GM12878 (cell line): ENCODE data around the gene PTPN5. TPM values are rescaled to one million over a fixed set of nuclear protein-coding genes. Genes with fewer than 3 reads are reported as not detected.

Experiments
- ATAC-seq: fragments of 200-7000 bp; cut with Tn5 transposase; 3 replicates; pipeline ENCODE4 v1.9.1; 2020; ENCODE audit warnings: mild to moderate bottlenecking, moderate library complexity
- BruUV-seq: library from RNA; stranded (reverse); fragments of 400-500 nt; replicated peaks from 2 replicates; lab custom pipeline; 2021; lab: Mats Ljungman, UMichigan
- CTCF ChIA-PET: fragments of 300-600 bp; sonication (Branson Sonifier 250); formaldehyde crosslinking; extraction: SDS; loops from one replicate; lab custom pipeline; 2021; ENCODE audit warnings: inconsistent platforms; lab: Yijun Ruan, JAX
- POLR2A ChIA-PET: fragments of 350-600 bp; formaldehyde crosslinking; extraction: SDS; loops from one replicate; lab custom pipeline; 2021; ENCODE audit warnings: inconsistent platforms; lab: Charles Lee
- RAD21 ChIA-PET: fragments of 300-600 bp; sonication (Branson Sonifier 250); formaldehyde crosslinking; loops from one replicate; lab custom pipeline; 2023; ENCODE audit warnings: antibody characterized with exemption; ENCODE audit not compliant: unreplicated experiment; lab: Charles Lee
- SMC1A ChIA-PET: fragments of 300-600 bp; sonication (Branson Sonifier 250); formaldehyde crosslinking; loops from one replicate; lab custom pipeline; 2023; ENCODE audit not compliant: unreplicated experiment, uncharacterized antibody; lab: Charles Lee
- DNase-seq: peaks from one replicate; pipeline ENCODE4 v3.0.0-alpha.2; 2011; ENCODE audit warnings: low read depth, low spot score
- FAIRE-seq: peaks from 3 replicates; lab custom pipeline; 2011; peaks lifted over from hg19 to GRCh38; lab: Jason Lieb, UNC
- H2AFZ ChIP-seq: 2 replicates; pipeline ENCODE4 v1.6.0; 2011; ENCODE audit warnings: low read depth, low read length, control low read depth; ENCODE audit not compliant: control insufficient read depth
- H3K27ac ChIP-seq: 2 replicates; pipeline ENCODE4 v1.5.1; 2011; ENCODE audit warnings: control low read depth; ENCODE audit not compliant: control insufficient read depth, insufficient read depth
- H3K27me3 ChIP-seq, 2 experiments: replicated peaks in 1 of 2; 2 replicates each; pipeline versions ENCODE4 v1.6.0 to v1.6.1; 2011; ENCODE audit warnings: low read length in 1 of 2; ENCODE audit not compliant: control insufficient read depth in 2 of 2, insufficient read depth in 2 of 2
- H3K36me3 ChIP-seq, 2 experiments: 2 replicates each; pipeline ENCODE4 v1.5.1; 2011; ENCODE audit warnings: low read length in 1 of 2; ENCODE audit not compliant: control insufficient read depth in 2 of 2, insufficient read depth in 2 of 2
- H3K4me1 ChIP-seq: 2 replicates; pipeline ENCODE4 v1.6.1; 2011; ENCODE audit warnings: mild to moderate bottlenecking, low read length, moderate library complexity, mixed read lengths; ENCODE audit not compliant: control insufficient read depth, insufficient read depth
- H3K4me2 ChIP-seq: 2 replicates; pipeline ENCODE4 v1.6.0; 2011; ENCODE audit warnings: control low read depth; ENCODE audit not compliant: control insufficient read depth, insufficient read depth
- H3K4me3 ChIP-seq: fragments of 200-600 bp; sonication (generic); 2 replicates; pipeline ENCODE4 v1.5.1; 2016
- H3K79me2 ChIP-seq: 2 replicates; pipeline ENCODE4 v1.6.0; 2011; ENCODE audit warnings: low read length; ENCODE audit not compliant: control insufficient read depth, insufficient read depth
- H3K9ac ChIP-seq: 2 replicates; pipeline ENCODE4 v1.8.0; 2011; ENCODE audit warnings: low read length, control low read depth, mixed read lengths; ENCODE audit not compliant: control insufficient read depth, insufficient read depth
- H3K9me3 ChIP-seq: replicated peaks from 3 replicates; pipeline ENCODE4 v1.5.1; 2011; ENCODE audit warnings: mild to moderate bottlenecking, low read length; ENCODE audit not compliant: control insufficient read depth, insufficient read depth
- H4K20me1 ChIP-seq: 2 replicates; pipeline ENCODE4 v1.6.0; 2011; ENCODE audit not compliant: control insufficient read depth, insufficient read depth
- BHLHE40 ChIP-seq, 2 experiments: fragments of 450-650 bp in 1 of 2; IDR thresholded peaks; 2 replicates each; pipeline ENCODE4 v1.6.1; 2011 to 2017; ENCODE audit warnings: low read depth in 2 of 2, borderline replicate concordance in 1 of 2, improper control_type of control experiment in 1 of 2, low read length in 1 of 2, mild to moderate bottlenecking in 1 of 2
- CBFB ChIP-seq: IDR thresholded peaks from 2 replicates; pipeline ENCODE4 v1.6.1; 2016; ENCODE audit warnings: antibody characterized with exemption, low read depth
- CEBPB ChIP-seq, 2 experiments: fragments of 150-350 bp in 1 of 2; IDR thresholded peaks; 2 replicates each; pipeline ENCODE4 v1.6.1; 2012 to 2014; ENCODE audit warnings: low read depth in 2 of 2, low read length in 2 of 2, borderline replicate concordance in 1 of 2, inconsistent platforms in 1 of 2
- CREB1 ChIP-seq: IDR thresholded peaks from 2 replicates; pipeline ENCODE4 v1.6.1; 2012; ENCODE audit warnings: low read depth, mild to moderate bottlenecking, inconsistent platforms
- HDAC6 ChIP-seq: fragments of 200-600 bp; sonication (generic); IDR thresholded peaks from one replicate; pipeline ENCODE4 v1.8.0; 2017; ENCODE audit warnings: antibody characterized with exemption; ENCODE audit not compliant: unreplicated experiment
- SMARCA5 ChIP-seq: fragments of 450-650 bp; IDR thresholded peaks from 2 replicates; pipeline ENCODE4 v1.6.1; 2017; ENCODE audit warnings: mild to moderate bottlenecking
- ZNF217 ChIP-seq: fragments of 450-650 bp; IDR thresholded peaks from 2 replicates; pipeline ENCODE4 v1.6.1; 2017; ENCODE audit warnings: antibody characterized with exemption, mild to moderate bottlenecking
- whole genome bisulfite sequencing: methylation state at CpG from one replicate; pipeline ENCODE4 v1.1.6; 2016; ENCODE audit warnings: low lambda C conversion rate; ENCODE audit not compliant: insufficient replicate concordance, insufficient coverage; ENCODE audit errors: missing lambda C conversion rate; 5-methylcytosine and 5-hydroxymethylcytosine counted together
- in situ Hi-C: fragments of 300-500 bp; cut with MboI; formaldehyde crosslinking; loops from 9 replicates; pipeline ENCODE4 v1.14.3; 2018; ENCODE audit warnings: mixed read lengths
- intact Hi-C: fragments of 100-400 bp; cut with micrococcal nuclease; formaldehyde crosslinking; loops from one replicate; pipeline ENCODE4 v1.14.2; 2022; ENCODE audit not compliant: unreplicated experiment
- polyA plus RNA-seq, 11 experiments: library from polyadenylated mRNA; depleted of rRNA in 4 of 11; unstranded in 6 of 11; stranded (reverse) in 5 of 11; fragments of >200 nt; fragmentation: Nextera tagmentation in 4 of 11; fragmentation: Illumina TruSeq in 1 of 11; extraction: Ambion mirVana in 4 of 11; extraction: Trizol in 1 of 11; gene quantifications; 1 replicate in 1 of 11; 2 replicates in 10 of 11; pipeline versions ENCODE4 v1.2.1 to v1.2.3, GENCODE V29; 2011 to 2016; ENCODE audit warnings: inconsistent platforms in 2 of 11, missing spikeins in 2 of 11, low read depth in 1 of 11
- total RNA-seq, 4 experiments: library from RNA; depleted of rRNA in 3 of 4; stranded (reverse); fragments of >200 nt in 3 of 4; fragmentation: Illumina TruSeq in 1 of 4; extraction: Trizol in 1 of 4; gene quantifications; 2 replicates each; pipeline versions ENCODE4 v1.2.1 to v1.2.3, GENCODE V29; 2013 to 2021

Gene PTPN5
- total and polyA plus RNA-seq, 10 of the 15 experiments (the other 5 are each of a cell fraction or from before 2014, with no cell fraction given) = 0.04 to 0.06 (median 0.05) TPM; not detected in 7

- TF ChIP-seq BHLHE40 (IDR thresholded peaks at IDR 0.05; ENCODE audit: borderline replicate concordance in 1 of 2, low read depth in 2 of 2, low read length in 1 of 2) = peak; percentile 75 to 80
- TF ChIP-seq CREB1 = 0 out of 2 replicates have a peak, but pooled peaks have one; percentile 36
Measured at GRCh38 chr11:18768472-18768901, 23.1 kb downstream of the PTPN5 start (continued).

DNA sequence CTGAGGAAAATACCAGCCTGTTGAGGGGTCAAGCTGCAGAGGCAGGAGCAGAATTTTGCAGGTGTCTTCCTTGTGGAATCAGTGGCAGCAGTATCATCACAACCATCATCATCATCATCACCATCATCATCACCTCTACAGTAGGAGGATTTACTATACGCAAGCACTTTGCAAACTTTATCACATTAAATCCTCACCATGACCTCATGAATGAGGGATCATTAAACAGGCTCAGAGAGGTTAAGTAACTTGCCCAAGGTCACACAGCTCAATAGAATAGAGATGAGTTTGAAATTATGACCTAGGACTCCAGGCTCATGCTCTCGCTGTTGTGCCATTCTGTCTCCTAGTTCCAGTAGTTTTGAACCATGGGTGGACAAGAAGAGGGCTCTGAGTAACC lies 25.6 kb downstream of the PTPN5 start:
- FAIRE-seq (no peak), DNase-seq (no peak), ATAC-seq (no peak)
- Histone ChIP-seq H3K4me3 (no peak overlapping the region), H2AFZ (no peak overlapping the region), H3K36me3 (no peaks in the 10 kb centered on the region), H3K4me2 (no peak overlapping the region), H3K9me3 (no peaks in the 10 kb centered on the region), H4K20me1 (no peaks in the 10 kb centered on the region), H3K9ac (no peak overlapping the region), H3K4me1 (peaks cover 37% of the 10 kb centered on the region), H3K27ac (no peak overlapping the region), H3K79me2 (no peaks in the 10 kb centered on the region), H3K27me3 (no peaks in the 10 kb centered on the region; a peak in 1 of 4 replicates)
- CTCF ChIA-PET = interaction anchor here (0.8 to 24.2 kb wide), 17 partner anchors 8 to 650 kb away, joined by 3 to 494 read pairs (median 13); partner anchors contain the start of gene IGSF22
- in situ Hi-C loops (no loop called here), intact Hi-C loops (loop anchor here (5.0 kb wide), 1 partner anchor 239 kb away; the partner anchor contains the start of gene TSG101)
- RAD21 ChIA-PET = interaction anchor here (1.1 to 5.3 kb wide), 11 partner anchors 9 to 650 kb away, joined by 3 to 44 read pairs (median 16); partner anchors contain the start of gene SPTY2D1
- POLR2A ChIA-PET = interaction anchor here (1.3 to 2.2 kb wide), 3 partner anchors 8 to 239 kb away, joined by 3 to 7 read pairs (median 4); partner anchors contain the start of gene TSG101
- no TSS peak for BruUV-seq
- TF ChIP-seq ZNF217 (peak; percentile 66; the same call in 1 of the 2 replicates), SMARCA5 (0 out of 2 replicates have a peak, but pooled peaks have one; percentile 61), CBFB (no peak), CEBPB (IDR thresholded peaks at IDR 0.05; ENCODE audit: borderline replicate concordance in 1 of 2, low read depth in 2 of 2, low read length in 2 of 2) (no peak), HDAC6 (no peak)
- WGBS = 85% methylated on average over 2 of the region's 2 CpGs
- SMC1A ChIA-PET = interaction anchor here (0.6 to 4.8 kb wide), 18 partner anchors 8 to 651 kb away, joined by 3 to 44 read pairs (median 4); no protein-coding TSS in a partner anchor
